ENCODE measurements around the gene ZBTB11. TPM values are rescaled to one million over a fixed set of nuclear protein-coding genes. Genes with fewer than 3 reads are reported as not detected.
"Not testable (repeated sequence)": the region's sequence is repeated elsewhere in the genome, so short reads cannot be mapped to it uniquely, and the experiment has no call there.

ZBTB11 gene
- polyA plus RNA-seq, 1 donor, result 25.8 TPM

DNA sequence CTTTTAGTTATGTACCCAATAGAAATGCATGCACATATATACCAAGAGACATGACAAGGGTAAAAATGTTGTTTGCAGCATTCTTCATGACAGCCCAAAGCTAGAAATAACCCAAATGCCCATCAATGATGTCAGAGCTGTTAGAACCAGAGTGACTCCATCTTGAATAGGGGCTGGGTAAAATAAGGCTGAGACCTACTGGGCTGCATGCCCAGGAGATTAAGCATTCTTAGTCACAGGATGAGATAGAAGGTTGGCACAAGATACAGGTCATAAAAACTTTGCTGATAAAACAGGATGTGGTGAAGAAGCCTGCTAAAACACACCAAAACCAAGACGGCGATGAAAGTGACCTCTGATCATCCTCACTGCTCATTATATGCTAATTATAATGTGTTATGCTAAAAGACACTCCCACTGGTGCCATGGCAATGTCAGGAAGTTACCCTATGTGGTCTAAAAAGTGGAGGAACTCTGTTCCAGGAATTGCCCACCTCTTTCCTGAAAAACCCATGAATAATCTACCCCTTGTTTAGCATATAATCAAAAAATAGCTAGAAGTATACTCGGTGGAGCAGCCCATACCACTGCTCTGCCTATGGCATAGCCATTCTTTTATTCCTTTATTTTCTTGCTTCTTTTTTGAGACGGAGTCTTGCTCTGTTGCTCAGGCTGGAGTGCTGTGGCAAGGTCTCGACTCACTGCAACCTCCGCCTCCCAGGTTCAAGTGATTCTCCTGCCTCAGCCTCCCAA lies 32.9 kb downstream of the ZBTB11 start:
- DNase-seq, result no peak

DNA sequence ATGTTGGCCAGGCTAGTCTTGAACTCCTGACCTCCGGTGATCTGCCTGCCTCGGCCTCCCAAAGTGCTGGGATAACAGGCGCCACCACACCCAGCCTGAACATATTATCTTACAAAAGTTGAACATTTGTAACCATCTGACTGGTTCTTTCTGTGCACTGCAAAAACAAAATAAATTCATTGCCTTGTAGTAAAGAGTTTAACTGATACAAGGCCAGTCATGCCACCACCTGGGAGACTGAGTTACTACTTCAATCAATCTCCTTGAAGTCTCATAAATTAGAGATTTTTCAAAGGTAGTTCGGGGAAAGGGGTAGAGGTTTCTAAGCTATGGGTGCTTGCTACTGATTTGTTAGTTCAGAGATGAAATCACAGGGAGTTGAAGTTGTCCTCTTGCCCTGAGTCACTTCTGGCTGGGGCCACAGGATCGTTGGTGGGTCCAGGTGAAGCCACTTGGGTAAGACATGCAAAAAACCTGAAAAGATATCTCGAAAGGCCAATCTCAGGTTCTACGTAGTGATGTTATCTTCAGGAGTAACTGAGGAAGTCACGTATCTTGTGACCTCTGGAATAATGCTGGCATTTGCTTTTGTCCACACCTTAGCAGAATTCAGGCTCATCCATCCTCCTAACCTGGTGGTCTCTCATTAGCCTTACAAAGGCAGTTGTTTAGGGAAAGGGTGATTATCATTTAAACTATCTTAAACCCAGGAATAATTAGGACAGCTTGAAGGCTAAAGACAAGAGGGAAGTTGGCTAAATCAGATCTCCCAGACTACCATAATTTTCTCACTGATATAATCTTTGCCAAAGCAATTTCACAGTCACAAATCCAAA lies 33.7 kb downstream of the ZBTB11 start:
- no peak for DNase-seq

DNA sequence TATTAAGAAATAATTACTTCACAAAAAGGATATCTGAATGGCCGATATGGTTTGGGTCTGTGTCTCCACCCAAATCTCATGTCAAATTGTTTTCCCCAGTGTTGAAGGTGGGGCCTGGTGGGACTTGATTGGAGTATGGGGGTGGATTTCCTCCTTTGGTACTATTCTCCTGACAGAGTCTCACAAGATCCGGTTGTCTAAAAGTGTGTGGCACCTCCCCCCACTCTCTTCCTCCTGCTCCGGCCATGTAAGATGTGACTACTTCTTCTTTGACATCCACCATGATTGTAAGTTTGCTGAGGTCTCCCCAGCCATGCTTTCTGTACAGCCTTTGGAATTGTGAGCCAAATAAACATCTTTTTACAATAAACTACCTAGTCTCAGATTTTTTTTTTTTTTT lies 34.5 kb downstream of the ZBTB11 start:
- DNase-seq, result no peak

DNA sequence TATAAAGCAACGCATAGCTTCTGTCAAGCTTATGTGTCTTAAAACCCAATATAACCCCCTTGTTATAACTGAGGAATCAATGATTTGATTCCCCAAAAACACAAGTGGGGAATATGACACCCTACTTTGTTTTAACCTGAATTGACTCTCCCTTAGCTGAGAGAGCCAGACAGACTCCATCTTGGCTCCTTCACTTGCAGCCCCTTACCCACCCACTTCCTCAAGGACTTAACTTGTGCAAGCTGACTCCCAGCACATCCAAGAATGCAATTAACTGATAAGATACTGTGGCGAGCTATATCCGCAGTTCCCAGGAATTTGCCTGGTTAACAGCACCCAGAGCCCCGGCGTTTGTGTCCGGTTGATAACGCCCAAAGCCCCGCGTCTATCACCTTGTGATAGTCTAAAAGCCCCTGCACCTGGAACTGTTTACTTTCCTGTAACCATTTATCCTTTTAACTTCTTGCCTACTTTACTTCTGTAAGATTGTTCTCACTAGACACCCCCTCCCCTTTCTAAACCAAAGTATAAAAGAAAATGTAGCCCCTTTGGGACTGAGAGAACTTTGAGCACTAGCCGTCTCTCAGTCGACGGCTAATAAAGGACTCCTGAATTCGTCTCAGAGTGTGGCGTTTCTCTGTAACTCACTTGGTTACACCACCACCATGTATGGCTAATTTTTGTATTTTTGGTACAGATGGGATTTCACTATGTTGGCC lies 35.4 kb downstream of the ZBTB11 start:
- DNase-seq, result not testable (repeated sequence)

DNA sequence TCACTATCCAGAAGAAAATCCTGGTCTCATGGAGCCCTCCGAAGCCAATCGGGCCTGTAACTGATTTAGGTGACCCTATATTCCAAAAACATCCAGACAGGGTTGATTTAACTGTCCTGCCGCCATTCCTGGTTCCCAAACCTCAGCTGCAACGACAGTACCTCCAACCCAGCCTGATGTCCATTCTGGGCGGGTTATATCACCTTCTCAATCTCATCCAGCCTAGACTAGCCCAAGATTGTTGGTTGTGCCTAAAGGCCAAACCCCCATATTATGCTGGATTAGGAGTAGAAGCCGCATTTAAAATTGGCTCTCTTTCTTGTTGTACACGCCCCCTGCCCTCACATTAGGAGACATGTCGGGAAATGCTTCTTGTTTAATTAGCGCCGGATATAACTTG lies 36.7 kb downstream of the ZBTB11 start:
- DNase-seq, result no peak

DNA sequence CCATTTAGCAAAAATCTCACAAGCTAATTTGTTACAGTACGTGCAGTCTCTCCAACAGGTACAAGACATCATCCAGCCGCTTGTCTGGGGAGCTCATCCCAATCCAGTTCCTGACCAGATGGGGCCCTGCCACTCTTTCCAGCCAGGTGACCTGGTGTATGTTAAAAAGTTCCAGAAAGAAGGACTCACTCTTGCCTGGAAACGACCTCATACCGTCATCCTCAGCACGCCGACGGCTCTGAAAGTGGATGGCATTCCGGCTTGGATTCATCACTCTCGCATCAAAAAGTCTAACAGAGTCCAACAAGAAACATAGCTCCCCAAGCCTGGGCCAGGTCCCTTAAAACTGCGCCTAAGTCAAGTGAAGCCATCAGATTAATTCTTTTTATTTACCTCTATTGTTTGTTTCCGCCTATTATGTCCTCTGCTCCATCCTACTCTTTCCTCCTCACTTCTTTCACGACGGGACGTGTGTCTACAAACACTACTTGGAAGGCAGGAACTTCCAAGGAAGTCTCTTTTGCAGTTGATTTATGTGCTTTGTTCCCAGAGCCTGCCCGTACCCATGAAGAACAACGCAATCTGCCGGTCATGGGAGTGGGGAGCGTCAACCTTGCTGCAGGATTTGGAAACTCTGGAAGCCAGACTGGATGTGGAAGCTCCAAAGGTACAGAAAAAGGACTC lies 37.5 kb downstream of the ZBTB11 start:
- DNase-seq, result no peak

DNA sequence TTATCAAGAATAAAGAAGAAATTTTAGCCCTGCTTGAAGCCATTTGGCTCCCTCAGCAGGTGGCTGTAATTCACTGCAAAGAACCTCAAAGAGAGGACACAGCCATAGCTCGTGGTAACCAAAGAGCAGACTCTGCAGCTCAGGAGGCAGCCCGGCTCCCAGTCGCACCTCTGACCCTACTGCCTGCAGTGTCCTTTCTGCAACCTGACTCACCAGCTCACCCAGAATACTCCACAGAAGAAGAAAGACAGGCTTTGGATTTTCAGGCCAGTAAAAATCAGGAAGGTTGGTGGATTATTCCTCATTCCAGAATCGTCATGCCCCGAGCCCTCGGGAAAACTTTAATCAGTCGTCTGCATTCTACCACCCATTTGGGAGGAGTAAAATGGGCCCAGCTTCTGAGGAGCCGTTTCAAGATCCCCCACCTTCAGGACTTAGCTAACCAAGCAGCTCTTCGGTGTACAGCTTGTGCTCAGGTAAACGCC lies 38.6 kb downstream of the ZBTB11 start:
- no peak for DNase-seq

DNA sequence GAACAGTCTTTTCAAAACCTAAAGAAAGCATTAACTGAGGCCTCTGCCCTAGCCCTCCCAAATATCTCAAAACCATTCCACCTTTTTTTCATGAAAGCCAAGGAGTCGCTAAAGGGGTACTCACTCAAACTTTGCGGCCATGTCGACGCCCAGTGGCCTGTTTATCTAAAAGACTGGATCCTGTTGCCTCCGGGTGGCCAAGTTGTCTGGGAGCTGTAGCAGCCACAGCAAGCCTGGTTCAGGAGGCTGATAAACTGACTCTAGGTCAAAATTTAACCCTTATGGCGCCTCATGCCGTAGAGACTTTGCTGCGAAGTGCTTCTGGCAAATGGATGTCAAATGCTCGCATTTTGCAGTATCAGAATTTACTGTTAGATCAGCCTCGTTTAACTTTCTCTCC lies 39.5 kb downstream of the ZBTB11 start:
- DNase-seq, result no peak

DNA sequence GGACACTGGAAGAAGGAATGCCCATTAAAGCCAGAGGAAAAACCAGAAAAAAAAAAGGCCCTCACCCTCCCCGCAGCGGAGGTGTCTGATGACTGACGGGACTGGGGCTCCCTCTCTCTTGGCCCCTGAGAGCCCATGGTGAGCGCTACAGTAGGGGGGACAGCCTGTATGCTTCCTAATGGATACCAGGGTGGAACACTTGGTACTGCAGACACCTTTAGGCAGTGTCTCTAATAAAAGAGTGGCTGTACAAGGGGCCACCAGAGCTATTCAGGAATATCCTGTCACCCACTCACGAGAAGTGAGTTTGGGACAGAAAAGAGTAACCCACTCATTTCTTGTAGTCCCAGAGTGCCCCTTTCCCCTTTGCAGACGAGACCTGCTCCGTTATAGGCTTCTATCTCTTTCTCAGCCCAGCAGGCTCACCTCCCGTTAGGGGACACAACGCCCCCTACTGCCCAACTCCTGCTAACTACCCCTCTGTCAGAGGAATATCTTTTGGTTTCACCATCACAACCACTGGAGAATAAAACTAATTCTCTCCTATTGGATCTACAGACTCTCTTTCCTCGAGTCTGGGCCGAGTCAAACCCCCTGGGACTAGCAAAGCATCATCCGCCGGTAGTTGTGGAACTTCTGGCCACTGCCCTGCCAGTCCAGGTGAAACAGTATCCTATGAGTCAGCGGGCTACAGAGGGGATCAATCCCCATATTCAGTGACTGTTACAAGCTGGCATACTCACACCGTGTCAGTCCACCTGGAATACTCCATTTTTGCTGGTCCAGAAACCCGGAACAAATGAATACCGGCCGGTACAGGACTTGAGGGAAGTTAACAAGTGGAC lies 40.8 kb downstream of the ZBTB11 start:
- DNase-seq, result peak; percentile 17

DNA sequence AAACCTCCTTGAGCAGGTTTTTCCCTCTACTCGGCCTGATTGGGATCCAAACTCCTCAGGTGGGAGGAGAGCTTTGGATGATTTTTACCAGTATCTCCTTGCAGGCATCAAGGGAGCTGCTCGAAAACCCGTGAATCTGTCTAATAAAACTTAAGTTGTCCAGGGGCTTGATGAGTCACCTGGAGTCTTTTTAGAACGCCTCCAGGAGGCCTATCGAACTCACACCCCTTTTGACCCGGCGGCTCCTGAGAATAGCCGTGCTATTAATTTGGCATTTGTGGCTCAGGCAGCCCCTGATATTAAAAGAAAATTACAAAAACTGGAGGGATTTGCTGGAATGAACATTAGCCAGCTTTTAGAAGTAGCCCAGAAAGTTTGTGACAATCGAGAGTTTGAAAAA lies 41.6 kb downstream of the ZBTB11 start:
- DNase-seq, result no peak

DNA sequence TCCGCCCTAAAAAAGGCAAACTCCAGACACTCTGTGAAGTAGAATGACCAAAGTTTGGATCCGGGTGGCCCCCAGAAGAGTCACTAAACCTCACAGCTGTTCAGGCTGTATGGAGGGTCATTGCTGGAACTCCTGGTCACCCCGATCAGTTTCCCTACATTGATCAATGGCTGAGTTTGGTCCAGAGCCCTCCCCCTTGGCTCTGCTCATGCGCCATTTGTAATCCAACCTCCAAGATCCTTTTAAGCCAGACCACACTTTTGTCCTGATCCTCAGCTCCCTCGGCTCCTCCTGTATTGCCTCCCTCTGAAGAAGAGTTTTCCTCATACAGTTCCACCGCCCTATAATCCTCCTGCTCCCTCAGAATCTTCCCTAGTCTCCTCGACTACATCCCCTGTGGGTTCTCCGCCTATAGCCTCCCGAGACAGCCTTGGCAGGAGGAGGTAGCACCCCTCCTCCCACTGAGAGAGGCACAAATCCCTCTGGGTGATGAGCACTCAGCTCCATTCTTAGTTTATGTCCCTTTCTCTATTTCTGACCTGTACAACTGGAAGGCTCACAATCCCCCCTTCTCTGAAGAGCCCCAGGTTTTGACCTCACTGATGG lies 42.2 kb downstream of the ZBTB11 start:
- no peak for DNase-seq

DNA sequence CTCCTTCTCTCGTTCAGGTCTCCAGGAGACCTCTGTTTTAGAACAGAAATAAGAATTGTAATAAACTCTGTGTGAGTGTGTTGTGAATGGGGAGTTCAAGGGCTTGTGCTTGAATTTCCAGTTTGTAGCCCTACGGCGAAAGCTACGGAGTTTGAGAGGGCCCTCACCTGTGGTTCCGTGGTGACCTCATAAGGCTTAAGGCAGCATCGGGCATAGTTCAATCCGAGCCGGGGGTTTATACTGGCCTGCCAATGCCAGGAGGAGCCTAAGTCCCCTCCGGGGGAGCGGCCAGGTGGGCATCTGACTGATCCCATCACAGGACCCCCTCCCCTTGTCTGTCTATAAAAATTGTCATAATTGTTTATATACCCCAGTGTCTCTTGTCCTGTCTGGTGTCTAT lies 43.7 kb downstream of the ZBTB11 start:
- DNase-seq, result no peak

DNA sequence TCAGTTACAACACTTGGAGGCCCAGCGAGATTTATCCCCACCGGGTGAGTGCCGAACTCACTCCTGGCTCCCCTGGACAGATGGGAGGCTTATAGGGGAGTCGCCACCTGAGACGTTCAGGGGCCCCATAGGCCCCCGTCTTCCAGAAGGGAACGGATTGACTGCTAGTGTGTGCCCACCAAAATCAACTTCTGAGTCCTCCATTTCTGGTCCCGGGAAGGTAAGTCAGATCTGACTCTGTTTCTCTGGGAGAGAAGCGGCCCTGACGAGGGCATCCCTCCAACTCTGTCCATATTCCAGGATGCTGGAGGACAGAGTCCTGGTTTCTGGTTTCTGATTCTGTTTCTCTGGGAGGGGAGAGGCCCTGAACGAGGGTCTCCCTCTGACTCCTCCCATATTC lies 44.3 kb downstream of the ZBTB11 start:
- DNase-seq, result no peak

DNA sequence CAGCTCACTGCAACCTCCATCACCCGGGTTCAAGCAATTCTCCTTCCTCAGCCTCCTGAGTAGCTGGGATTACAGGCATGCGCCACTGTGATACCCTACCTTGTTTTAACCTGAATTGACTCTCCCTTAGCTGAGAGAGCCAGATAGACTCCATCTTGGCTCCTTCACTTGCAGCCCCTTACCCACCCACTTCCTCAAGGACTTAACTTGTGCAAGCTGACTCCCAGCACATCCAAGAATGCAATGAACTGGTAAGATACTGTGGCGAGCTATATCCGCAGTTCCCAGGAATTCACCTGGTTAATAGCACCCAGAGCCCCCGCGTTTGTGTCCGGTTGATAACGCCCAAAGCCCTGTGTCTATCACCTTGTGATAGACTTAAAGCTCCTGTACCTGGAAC lies 45.0 kb downstream of the ZBTB11 start:
- DNase-seq, result not testable (repeated sequence)

DNA sequence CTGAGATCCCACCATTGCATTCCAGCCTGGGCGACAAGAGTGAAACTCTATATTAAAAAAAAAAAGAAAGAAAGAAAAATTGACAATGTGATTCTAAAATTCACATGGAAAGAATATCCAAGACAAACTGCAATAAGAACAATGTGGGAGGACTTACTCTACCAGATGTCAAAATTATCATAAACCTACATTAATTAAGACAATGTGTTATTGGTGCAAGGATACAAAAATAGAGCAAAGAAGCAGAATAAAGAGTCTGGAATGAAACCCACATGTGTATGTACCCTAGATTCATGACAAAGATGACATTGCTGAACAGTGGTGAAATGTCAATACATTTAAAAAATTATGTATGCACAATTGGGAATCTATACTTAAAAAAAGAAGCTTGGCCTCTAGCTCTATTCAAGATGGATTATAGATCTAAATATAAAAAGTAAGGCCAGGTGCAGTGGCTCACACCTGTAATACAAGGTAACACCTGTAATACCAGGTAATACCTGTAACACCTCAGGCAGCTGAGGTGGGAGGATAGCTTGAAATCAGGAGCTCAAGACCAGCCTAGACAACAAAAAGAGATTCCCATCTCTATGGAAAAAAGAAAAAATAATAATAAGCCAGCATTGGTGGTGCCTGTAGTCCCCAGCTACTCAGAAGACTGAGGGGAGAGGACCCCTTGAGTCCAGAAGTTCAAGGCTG lies 45.7 kb downstream of the ZBTB11 start:
- no peak for DNase-seq

DNA sequence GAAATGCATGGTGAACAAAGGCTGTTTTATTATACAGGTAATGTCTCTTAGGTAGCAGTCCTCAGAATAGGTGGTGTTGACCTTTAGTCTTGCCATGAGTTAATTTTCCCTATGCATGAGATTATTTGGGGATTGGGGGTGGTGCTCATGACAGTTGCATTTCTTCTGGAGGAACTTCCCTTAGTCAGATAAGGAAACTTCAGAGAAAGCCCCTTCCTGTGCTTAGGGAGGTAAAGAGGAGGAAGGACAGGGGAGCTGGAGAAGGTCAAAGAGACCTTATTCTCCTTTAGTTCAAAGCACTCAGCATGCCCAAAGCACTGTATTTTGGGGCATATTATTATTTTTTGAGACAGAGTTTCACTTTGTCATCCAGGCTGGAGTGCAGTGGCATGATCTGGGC lies 47.7 kb downstream of the ZBTB11 start:
- DNase-seq, result no peak

DNA sequence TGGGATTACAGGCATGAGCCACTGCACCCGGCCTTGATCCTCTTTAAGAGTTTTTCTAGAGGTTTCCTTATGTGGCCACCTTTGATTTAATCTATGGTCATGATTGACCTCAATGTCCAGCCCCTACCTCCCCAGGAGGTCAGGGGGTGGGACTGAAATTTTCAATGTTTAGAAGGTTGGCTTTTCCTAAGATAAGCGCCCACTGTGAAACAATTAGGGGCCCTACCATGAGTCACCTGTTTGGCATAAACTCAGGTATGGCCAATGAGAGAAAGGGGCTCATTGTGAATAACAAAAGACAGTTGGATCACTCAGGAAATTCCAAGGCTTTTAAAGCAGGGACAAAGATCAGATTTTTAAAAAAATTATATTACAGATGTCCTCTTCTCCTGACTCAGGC lies 51.1 kb downstream of the ZBTB11 start:
- no peak for DNase-seq

DNA sequence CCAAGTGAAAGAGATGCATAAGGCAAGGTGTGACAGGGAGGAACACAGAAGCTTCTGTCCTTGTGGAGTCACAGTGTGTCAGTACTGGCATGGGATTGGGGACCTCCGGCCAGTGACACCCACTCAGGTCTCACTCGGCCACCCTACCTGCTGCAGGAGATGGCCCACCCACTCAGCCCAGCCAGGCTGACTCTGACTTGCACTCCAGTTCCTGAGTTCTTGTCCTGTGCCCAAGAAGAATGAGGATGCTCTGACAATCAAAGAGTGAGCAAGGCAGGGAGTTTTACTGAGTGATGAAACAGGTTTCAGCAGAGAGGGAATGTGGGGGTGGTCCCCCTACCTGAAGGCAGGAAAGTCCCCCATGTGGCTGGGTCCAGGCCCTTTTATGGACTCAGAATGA lies 52.1 kb downstream of the ZBTB11 start:
- DNase-seq, result no peak

DNA sequence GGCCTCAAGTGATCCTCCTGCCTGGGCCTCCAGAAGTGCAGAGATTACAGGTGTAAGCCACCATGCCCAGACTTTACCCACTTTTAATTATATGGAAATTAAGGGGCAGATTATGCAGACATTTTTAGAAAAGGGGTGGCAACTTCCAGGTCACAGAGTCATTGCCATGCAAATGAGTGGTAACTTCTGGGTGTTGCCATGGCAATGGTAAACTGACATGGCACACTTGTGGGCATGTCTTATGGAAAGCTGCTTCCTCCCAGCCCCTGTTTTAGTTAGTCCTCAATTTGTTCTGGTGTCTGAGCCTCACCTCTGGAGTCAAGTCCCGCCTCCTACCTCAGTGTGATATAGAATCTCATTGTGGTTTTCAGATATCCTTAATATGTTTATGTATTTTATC lies 53.3 kb downstream of the ZBTB11 start:
- DNase-seq, result no peak

DNA sequence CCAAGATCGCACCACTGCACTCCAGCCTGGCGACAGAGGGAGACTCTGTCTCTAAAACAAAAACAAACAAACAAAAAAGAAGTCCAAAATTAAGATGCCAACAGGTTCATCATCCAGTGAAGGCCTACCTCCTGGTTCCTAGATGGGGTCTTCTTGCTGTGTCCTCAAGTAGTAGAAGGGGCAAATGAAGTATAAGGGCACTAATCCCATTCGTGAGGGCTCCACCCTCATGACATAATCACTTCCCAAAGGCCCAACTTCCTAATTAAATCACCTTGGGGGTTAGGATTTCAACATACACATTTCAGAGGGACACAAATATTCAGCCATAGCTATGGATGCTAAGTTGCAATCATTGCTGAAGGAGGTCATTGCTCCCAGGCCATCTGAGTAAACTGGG lies 57.2 kb downstream of the ZBTB11 start:
- DNase-seq, result no peak

Data from left kidney (tissue), 2 donors.